ENCODE results near the gene PCDHGA8.

PCDHGA8 gene

DNA sequence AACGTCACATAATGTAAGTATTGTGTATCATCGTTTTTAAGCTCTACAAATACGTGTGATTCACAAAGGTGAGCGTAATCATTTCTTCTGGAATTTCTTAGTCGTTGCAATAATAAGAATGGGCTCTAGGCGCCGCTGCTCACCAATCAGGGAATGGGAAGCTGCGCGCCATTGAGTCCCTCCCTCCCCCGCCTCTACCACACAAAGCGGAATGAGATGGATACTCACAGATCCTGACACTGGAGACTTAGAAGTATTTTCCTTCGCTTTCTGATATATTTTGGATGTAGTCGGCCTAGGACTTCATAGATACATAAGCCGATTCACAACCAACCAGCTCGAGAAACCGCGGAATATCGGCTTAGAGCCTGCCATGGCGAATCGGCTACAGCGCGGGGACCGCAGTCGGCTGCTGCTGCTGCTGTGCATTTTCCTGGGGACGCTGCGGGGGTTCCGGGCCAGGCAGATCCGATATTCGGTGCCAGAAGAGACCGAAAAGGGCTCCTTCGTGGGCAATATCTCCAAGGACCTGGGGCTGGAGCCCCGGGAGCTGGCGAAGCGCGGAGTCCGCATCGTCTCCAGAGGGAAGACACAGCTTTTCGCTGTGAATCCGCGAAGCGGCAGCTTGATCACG is 28.5 kb downstream of the PCDHGA8 start, which contains the start of gene PCDHGA11 (continued):
- peak; percentile 30; the same call in 1 of the 2 replicates for TF ChIP-seq ZIC2 (tag by site-specific recombination; IDR thresholded peaks at IDR 0.05)
- TF ChIP-seq, protein P1, sequence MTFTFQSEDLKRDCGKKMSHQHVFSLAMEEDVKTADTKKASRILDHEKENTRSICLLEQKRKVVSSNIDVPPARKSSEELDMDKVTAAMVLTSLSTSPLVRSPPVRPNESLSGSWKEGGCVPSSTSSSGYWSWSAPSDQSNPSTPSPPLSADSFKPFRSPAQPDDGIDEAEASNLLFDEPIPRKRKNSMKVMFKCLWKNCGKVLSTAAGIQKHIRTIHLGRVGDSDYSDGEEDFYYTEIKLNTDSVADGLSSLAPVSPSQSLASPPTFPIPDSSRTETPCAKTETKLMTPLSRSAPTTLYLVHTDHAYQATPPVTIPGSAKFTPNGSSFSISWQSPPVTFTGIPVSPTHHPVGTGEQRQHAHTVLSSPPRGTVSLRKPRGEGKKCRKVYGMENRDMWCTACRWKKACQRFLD (tag by site-specific recombination; IDR thresholded peaks at IDR 0.05) = no peak
- TF ChIP-seq ZSCAN16 (tag by site-specific recombination; IDR thresholded peaks at IDR 0.05) = no peak
- peak; percentile 83 for TF ChIP-seq ZNF654 (tag by site-specific recombination; IDR thresholded peaks at IDR 0.05; ENCODE audit: low read depth)
- TF ChIP-seq KLF17 (tag by site-specific recombination; IDR thresholded peaks at IDR 0.05) = no peak
- TF ChIP-seq ZNF473 (tag by site-specific recombination; IDR thresholded peaks at IDR 0.05) = no peak
- 0 out of 2 replicates have a peak, but pooled peaks have one; percentile 20 for TF ChIP-seq ZNF501 (tag by site-specific recombination; IDR thresholded peaks at IDR 0.05)
- TF ChIP-seq, protein P2, sequence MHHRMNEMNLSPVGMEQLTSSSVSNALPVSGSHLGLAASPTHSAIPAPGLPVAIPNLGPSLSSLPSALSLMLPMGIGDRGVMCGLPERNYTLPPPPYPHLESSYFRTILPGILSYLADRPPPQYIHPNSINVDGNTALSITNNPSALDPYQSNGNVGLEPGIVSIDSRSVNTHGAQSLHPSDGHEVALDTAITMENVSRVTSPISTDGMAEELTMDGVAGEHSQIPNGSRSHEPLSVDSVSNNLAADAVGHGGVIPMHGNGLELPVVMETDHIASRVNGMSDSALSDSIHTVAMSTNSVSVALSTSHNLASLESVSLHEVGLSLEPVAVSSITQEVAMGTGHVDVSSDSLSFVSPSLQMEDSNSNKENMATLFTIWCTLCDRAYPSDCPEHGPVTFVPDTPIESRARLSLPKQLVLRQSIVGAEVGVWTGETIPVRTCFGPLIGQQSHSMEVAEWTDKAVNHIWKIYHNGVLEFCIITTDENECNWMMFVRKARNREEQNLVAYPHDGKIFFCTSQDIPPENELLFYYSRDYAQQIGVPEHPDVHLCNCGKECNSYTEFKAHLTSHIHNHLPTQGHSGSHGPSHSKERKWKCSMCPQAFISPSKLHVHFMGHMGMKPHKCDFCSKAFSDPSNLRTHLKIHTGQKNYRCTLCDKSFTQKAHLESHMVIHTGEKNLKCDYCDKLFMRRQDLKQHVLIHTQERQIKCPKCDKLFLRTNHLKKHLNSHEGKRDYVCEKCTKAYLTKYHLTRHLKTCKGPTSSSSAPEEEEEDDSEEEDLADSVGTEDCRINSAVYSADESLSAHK (tag by site-specific recombination; IDR thresholded peaks at IDR 0.05) = no peak
- no peak for TF ChIP-seq SALL2 (tag by site-specific recombination; IDR thresholded peaks at IDR 0.05; ENCODE audit: borderline replicate concordance)
- TF ChIP-seq ZNF768 (tag by site-specific recombination; IDR thresholded peaks at IDR 0.05) = no peak
- TF ChIP-seq ZNF785 (tag by site-specific recombination; IDR thresholded peaks at IDR 0.05) = no peak
- peak; percentile 33; the same call in 1 of the 2 replicates for TF ChIP-seq ZNF184 (tag by site-specific recombination; IDR thresholded peaks at IDR 0.05)
- 0 out of 2 replicates have a peak, but pooled peaks have one; percentile 29 for TF ChIP-seq ZNF626 (tag by site-specific recombination; IDR thresholded peaks at IDR 0.05)
- no peak for TF ChIP-seq ZBTB7A (tag by site-specific recombination; IDR thresholded peaks at IDR 0.05; ENCODE audit: low read depth)
- no peak for TF ChIP-seq BCL11A (tag by site-specific recombination; IDR thresholded peaks at IDR 0.05; ENCODE audit: low read depth)
- TF ChIP-seq YY2 (tag by site-specific recombination; IDR thresholded peaks at IDR 0.05) = no peak
- TF ChIP-seq, protein P3, sequence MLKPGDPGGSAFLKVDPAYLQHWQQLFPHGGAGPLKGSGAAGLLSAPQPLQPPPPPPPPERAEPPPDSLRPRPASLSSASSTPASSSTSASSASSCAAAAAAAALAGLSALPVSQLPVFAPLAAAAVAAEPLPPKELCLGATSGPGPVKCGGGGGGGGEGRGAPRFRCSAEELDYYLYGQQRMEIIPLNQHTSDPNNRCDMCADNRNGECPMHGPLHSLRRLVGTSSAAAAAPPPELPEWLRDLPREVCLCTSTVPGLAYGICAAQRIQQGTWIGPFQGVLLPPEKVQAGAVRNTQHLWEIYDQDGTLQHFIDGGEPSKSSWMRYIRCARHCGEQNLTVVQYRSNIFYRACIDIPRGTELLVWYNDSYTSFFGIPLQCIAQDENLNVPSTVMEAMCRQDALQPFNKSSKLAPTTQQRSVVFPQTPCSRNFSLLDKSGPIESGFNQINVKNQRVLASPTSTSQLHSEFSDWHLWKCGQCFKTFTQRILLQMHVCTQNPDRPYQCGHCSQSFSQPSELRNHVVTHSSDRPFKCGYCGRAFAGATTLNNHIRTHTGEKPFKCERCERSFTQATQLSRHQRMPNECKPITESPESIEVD (tag by site-specific recombination; IDR thresholded peaks at IDR 0.05) = no peak
- no peak for TF ChIP-seq ZNF548 (tag by site-specific recombination; IDR thresholded peaks at IDR 0.05)
- TF ChIP-seq ZNF146 (tag by site-specific recombination; IDR thresholded peaks at IDR 0.05) = no peak
- TF ChIP-seq ZNF140 (tag by site-specific recombination; IDR thresholded peaks at IDR 0.05) = peak; percentile 54; the same call in 1 of the 2 replicates
- TF ChIP-seq MEIS1 (CRISPR knock-in tag; IDR thresholded peaks at IDR 0.05; ENCODE audit: borderline replicate concordance) = no peak
- TF ChIP-seq, protein P4, sequence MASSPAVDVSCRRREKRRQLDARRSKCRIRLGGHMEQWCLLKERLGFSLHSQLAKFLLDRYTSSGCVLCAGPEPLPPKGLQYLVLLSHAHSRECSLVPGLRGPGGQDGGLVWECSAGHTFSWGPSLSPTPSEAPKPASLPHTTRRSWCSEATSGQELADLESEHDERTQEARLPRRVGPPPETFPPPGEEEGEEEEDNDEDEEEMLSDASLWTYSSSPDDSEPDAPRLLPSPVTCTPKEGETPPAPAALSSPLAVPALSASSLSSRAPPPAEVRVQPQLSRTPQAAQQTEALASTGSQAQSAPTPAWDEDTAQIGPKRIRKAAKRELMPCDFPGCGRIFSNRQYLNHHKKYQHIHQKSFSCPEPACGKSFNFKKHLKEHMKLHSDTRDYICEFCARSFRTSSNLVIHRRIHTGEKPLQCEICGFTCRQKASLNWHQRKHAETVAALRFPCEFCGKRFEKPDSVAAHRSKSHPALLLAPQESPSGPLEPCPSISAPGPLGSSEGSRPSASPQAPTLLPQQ (tag by site-specific recombination; IDR thresholded peaks at IDR 0.05) = peak; percentile 41; the same call in 1 of the 2 replicates
- TF ChIP-seq ZNF660 (tag by site-specific recombination; IDR thresholded peaks at IDR 0.05) = peak; percentile 64
- no peak for TF ChIP-seq KLF7 (tag by site-specific recombination; IDR thresholded peaks at IDR 0.05; ENCODE audit: borderline replicate concordance)
- TF ChIP-seq ZNF132 (tag by site-specific recombination; IDR thresholded peaks at IDR 0.05; ENCODE audit: borderline replicate concordance) = no peak
- TF ChIP-seq GLIS2 (tag by site-specific recombination; IDR thresholded peaks at IDR 0.05) = peak; percentile 51; the same call in 1 of the 2 replicates
- peak; percentile 63; the same call in 1 of the 2 replicates for TF ChIP-seq YY1 (tag by site-specific recombination; IDR thresholded peaks at IDR 0.05)
- TF ChIP-seq OSR2 (tag by site-specific recombination; IDR thresholded peaks at IDR 0.05) = no peak
- no peak for TF ChIP-seq ZXDB (tag by site-specific recombination; IDR thresholded peaks at IDR 0.05)
- no peak for TF ChIP-seq ZNF24 (tag by site-specific recombination; IDR thresholded peaks at IDR 0.05)
- TF ChIP-seq ZNF76 (tag by site-specific recombination; IDR thresholded peaks at IDR 0.05; ENCODE audit: borderline replicate concordance, low read depth) = no peak
- TF ChIP-seq WT1 (tag by site-specific recombination; IDR thresholded peaks at IDR 0.05) = no peak
